Measurements from ENCODE around the gene NT5C1A.

GRCh38 chr1:39617488-39618049 is 54.3 kb downstream of the NT5C1A start:
- TF ChIP-seq POLR2A (IDR thresholded peaks at IDR 0.05; ENCODE audit: low read length): no peak
- TF ChIP-seq GATA1 (IDR thresholded peaks at IDR 0.05; ENCODE audit: low read depth, low read length): no peak

Data from erythroblast (primary cell).